Superior temporal gyrus (tissue), 1 donor: ENCODE measurements around the gene CLPX.
"Not testable (repeated sequence)": the region's sequence is repeated elsewhere in the genome, so short reads cannot be mapped to it uniquely, and the experiment has no call there.

ENCODE experiments used
- DNase-seq: peaks from one replicate; pipeline ENCODE4 v3.0.0-alpha.2; 2016; ENCODE audit errors: extremely low spot score

The CLPX gene

GRCh38 chr15:65184868-65185717 is at the start of gene CLPX:
CLPX (minus strand) TSS chr15:65185342; CDS start chr15:65185153, 189 bp downstream.
- peak; percentile 96 for DNase-seq

DNA sequence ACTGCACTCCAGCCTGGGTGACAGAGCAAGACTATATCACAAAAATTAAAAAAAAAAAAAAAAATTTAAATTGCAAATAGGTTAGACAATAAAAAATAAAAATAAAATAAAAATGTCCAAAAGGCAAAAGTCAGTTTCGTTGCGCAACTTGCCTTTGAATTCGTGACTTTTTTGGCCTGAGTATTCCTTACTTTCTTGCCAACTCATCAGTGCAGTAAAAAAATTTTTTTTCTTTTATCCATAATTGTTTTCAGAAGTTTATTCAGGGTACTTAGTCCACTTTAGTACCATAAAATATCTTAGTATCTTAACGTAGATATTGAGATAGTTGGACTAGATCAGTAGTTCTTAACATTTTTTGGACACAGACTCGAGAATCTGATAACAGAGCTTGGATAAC is 48.6 kb upstream of the CLPX start:
- no peak for DNase-seq

- DNase-seq: no peak
Observed at GRCh38 chr15:65232520-65232919, 47.4 kb upstream of the CLPX start.

DNA sequence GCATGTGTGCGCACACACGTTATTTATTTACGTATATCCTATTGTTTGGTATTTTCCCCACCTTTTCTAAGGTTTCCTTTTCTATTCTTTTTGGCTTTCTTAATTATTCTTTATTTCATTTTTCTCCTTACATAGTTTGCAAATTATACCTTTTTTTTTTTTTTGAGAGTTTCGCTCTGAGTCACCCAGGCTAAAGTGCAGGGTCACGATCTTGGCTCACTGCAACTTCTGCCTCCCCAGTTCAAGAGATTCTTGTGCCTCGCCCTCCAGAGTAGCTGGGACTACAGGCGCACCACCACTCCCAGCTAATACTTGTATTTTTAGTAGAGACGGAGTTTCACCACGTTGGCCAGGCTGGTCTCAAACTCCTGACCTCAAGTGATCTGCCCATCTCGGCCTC is 46.2 kb upstream of the CLPX start:
- DNase-seq: no peak

- not testable (repeated sequence) for DNase-seq
Observed at GRCh38 chr15:65226901-65227300, 41.8 kb upstream of the CLPX start.

- no peak for DNase-seq
Observed at GRCh38 chr15:65226221-65226620, 41.1 kb upstream of the CLPX start.

DNA sequence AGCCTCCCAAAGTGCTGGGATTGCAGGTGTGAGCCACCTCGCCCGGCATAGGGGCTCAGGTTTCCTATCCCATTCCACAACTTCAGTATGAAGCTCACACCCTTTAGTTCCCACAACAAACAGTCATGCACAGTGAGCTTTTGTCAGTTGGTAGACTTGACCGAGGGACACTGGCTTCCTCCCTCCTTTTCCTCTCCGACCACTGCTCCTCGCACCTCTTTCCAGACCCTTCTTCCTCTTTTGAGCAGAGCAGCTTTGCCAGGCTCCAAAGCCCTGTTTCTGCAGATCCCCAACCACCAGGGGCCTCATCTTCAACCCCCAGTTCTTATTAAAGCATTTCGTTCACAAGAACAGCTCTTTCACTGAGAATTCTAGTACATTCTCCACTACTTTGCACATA is 38.9 kb upstream of the CLPX start:
- no peak for DNase-seq

GRCh38 chr15:65222891-65223290 is 37.7 kb upstream of the CLPX start:
- DNase-seq: no peak

GRCh38 chr15:65221697-65222096 is 36.6 kb upstream of the CLPX start:
- DNase-seq: no peak

- DNase-seq: no peak
Observed at GRCh38 chr15:65219137-65219536, 34.0 kb upstream of the CLPX start.

DNA sequence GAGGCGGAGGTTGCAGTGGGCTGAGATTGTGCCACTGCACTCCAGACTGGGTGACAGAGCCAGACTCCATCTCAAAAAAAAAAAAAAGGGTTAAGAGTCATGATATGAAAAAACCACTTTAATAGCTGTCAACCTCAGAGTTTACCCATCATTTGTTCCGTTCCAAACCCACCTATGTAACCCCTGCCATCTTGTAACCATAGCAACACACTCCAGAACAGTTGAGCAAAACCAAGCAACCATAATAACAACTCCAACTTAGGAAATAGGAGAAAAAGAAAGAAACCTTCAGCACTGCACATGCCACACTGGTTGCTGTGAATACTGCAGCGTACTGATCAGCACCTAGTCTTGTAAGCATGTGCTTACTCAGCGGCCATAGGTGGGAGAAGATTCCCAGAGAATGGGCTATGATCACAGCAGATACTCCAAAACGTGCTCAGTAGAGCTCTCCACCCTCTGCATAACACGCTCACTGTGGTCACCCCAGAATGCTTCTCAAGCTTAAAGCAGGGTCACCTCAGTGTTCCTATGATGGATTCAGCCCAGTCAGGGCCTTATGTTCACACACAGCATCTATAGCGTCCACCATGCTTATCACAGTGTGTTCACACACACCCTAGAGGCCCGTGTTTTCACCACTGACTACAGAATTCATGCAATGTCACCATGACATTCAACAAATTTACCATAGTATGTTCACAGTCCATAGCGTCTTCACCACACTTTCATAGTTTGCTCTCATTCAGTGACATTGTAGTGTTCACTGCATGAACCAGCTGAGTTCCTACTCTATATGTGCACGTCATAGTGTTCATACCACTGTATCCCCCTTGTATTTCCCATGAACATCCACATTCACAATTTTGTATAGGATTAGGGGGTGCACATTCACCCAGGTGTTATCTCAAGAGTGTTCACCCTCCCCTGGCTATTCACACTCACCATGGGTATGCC is 32.7 kb upstream of the CLPX start:
- DNase-seq: no peak

- DNase-seq: no peak
Observed at GRCh38 chr15:65215496-65215895, 30.4 kb upstream of the CLPX start.

DNA sequence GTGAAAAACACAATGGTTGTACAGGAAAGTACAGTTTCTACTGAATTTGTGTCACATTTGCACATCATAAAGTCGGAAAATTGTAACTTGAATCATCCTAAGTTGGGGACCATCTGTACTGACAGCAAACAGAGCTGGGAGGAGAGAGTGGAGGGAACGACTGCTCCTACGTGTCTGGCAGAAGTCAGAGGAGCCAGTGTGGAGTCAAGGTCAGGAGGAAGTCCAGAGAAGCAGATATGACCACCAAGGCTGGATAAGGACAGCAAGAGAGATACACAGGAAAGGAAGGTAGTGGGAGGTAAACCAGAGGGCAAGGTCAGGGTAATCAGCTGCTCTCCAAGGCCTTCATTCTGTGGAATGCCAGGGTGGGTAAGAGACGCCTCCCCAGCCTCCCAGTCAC is 28.9 kb upstream of the CLPX start:
- no peak for DNase-seq

- no peak for DNase-seq
Observed at GRCh38 chr15:65213241-65213640, 28.1 kb upstream of the CLPX start.

DNA sequence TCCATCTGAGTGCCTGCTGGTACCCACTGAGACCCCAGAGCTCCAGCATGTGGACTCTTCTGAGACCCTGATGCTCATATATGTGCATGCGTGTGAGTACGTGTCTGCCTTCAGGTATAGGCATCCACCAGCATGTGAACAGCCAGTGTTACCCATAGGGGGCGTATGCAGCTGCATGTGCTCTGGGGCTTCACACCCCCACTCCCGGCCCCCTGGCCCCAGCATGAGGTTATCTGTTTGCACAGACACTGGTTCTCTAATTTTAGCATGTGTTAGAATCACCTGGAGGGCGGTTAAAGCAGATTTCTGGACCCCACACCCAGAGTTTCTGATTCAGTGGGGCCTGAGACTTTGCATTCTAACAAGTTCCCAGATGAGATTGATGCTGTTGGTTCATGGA is 27.0 kb upstream of the CLPX start:
- DNase-seq: no peak

DNA sequence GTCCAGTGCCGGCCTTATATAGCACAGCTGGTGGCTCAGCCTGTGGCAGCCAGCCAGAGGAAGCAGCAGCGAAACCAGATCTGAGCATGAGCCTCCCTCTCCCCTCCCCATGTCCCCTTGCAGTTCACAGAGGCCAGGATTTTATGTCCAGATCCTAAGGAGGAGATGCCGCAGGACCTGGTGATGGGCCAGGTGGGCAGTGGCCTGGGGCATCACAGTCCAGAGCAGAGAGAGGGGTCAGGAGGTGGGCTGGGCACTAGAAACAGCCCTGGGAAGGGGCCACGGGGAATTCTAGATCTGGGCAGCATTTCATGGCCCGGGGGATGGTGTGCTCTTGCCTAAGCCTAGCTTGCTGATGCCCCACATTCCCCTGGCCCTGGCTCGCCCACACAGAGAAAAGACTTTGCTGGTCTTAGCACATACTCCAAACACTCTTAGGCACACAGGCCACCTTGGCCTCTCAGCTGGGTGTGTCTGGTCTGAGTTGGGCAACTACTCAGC is 26.4 kb upstream of the CLPX start:
- no peak for DNase-seq

DNA sequence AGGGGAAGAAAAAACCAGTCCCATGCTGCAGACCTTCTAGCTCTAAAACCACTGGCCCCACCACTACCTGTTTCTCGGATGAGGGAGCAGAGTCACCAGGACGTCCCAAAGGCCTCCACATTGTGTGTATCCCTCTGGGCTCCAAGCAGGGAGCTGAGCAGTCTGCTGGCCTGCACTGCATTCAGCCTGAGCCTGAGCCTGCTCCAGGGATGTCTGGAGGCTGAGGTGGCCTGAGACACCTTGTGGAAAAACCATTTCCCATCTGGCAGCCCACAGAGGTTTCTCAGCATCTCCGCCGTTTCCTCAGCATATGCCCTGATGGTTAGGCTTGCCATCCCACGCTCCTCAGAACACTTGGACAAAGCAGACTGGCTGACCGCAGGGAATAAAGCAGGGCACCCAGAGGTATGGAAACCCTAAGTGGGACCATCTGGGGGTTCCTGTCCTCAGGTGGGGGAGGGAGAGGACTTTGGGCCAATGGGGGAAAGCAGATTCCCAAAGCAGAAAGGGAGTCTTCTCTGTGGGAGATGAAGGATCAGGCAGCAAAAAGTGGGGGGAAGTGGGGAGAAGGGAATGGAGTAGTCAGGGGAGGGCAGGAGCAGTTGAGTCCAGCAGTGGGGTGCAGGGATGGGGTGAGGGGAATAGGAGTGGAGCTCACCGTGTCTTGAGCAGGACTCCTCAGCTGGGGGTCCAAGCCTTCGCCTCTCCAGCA is 25.8 kb upstream of the CLPX start, which contains the start of gene CILP:
TSS of gene CILP (minus strand) at position 704 of the 712 bp plus-strand sequence. CDS start 1,718 bp downstream, outside the sequence.
- DNase-seq: no peak

GRCh38 chr15:65209701-65210643 is 24.8 kb upstream of the CLPX start:
- no peak for DNase-seq

- no peak for DNase-seq
Observed at GRCh38 chr15:65208647-65209046, 23.5 kb upstream of the CLPX start.

DNA sequence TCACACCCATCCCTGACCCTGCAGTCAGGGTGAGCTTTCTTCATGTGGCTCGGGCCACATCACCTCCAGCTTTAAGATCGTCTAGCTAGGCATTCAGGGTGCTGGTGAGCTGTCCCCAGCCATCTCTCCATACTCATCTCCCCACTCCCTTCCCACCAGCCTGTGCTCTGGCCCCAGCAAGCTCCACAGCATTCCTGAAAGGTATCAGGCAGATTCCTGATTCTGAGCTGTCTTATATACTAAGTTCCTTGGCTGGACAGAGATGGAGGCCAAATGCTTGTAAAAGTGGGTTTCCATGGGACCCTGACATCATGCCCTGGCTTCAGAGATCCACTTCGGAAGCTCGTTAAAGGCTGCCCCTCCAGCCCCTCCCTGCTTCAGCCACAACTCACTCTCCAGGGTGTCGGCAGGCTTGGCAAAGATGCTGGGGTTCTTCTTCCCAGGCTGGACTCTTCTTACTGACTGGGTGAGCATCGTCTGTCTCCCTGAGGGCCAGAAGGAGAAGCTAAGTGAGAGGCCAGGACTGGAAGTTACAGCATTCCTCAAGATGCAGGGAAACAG is 22.2 kb upstream of the CLPX start:
- no peak for DNase-seq
